ENCODE data around the gene KRTAP2-1. TPM values are rescaled to one million over a fixed set of nuclear protein-coding genes. Genes with fewer than 3 reads are reported as not detected.
"Not testable (repeated sequence)": the region's sequence is repeated elsewhere in the genome, so short reads cannot be mapped to it uniquely, and the experiment has no call there.

The KRTAP2-1 gene
- total RNA-seq, 2 experiments from 2014 or later, result not detected

- H3K27me3 Mint-ChIP-seq (ENCODE audit: low read depth), result peaks cover 29% of the 10 kb centered on the region
- no peaks in the 10 kb centered on the region for H3K36me3 Mint-ChIP-seq (ENCODE audit: low read depth)
- no peak overlapping the region for H3K4me3 Mint-ChIP-seq
- CTCF ChIA-PET, result no interaction called here
- intact Hi-C loops (cut with micrococcal nuclease), result no loop called here
- H3K27ac Mint-ChIP-seq, result no peak overlapping the region
- peaks cover 3% of the 10 kb centered on the region for H3K9me3 Mint-ChIP-seq
- DNase-seq, result no peak
- peaks cover 4% of the 10 kb centered on the region for H3K4me1 Mint-ChIP-seq (ENCODE audit: low read depth)
Observed at GRCh38 chr17:41048441-41048840, 1.3 kb upstream of the KRTAP2-1 start.

GRCh38 chr17:41042953-41043352 lies 4.2 kb downstream of the KRTAP2-1 start:
- Mint-ChIP-seq H3K4me1 (ENCODE audit: low read depth) (peaks cover 4% of the 10 kb centered on the region), H3K4me3 (no peak overlapping the region), H3K36me3 (ENCODE audit: low read depth) (no peaks in the 10 kb centered on the region), H3K27ac (no peak overlapping the region), H3K9me3 (peaks cover 8% of the 10 kb centered on the region), H3K27me3 (ENCODE audit: low read depth) (peaks cover 18% of the 10 kb centered on the region)
- intact Hi-C loops (cut with micrococcal nuclease), result no loop called here
- DNase-seq, result no peak
- CTCF ChIA-PET, result no interaction called here

DNA sequence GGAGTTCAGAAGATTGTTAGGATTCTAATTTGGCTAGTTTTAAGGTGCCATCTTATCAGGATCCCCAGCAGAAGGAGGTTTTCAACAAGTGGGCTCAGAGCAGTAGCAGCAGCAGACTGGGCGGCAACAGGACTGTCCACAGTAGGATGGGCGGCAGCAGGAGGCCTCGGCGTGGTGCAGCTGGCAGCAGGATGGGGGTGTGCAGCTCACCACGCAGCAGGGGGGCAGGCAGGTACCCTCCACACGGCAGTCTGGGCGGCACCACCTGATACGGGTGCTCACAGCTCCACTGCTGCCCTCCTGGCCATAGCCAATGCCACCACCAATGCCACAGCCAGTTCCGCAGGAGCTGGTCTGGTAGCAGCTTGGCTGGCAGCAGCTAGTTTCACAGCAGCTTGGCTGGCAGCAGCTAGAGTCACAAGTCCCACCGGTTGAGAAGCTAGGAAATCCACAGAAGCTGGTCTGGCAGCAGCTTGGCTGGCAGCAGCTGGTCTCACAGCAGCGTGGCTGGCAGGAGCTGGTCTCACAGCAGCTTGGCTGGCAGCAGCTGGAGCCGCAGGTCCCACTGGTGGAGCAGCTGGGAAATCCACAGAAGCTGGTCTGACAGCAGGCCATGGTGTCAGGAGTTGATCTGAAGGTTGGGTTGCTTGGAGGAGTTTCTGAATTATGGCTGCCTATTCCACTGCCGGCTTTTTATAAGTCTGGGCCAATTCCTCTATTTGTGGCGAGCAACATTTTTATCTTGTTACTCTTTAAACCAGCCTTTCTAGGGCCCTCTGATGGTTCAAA lies 6.1 kb downstream of the KRTAP2-1 start, which contains the start of gene KRTAP1-1:
TSS of gene KRTAP1-1 (minus strand) at position 668 of the 789 bp plus-strand sequence. CDS start at position 615, 53 bp downstream.
- not testable (repeated sequence) for H3K36me3 Mint-ChIP-seq (ENCODE audit: low read depth); H3K4me1 Mint-ChIP-seq (ENCODE audit: low read depth)

DNA sequence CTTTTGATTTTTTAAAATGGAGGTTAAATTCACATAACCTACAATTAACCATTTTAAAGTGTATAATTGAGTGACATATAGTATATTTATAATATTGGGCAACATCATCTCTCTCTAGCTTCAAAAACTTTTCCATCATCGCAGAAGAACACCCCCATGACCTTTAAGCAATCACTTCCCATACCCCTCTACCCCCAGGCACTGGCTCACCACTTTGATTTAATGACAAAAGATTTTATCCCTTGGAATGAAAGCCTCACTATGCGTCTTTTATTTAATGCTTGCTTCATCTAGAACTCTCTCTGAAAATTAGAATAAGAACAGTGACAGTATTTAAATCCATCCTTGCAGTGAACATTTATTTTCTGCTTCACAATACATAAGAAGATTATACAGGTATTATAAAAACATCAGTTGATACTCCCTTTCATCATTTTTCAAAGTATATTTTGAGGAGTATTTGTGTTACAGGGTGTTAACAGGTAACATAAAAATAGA lies 9.2 kb downstream of the KRTAP2-1 start:
- CTCF ChIA-PET, result no interaction called here
- Mint-ChIP-seq H3K27ac (no peak overlapping the region), H3K36me3 (ENCODE audit: low read depth) (no peaks in the 10 kb centered on the region), H3K4me3 (no peak overlapping the region), H3K9me3 (peaks cover 2% of the 10 kb centered on the region), H3K4me1 (ENCODE audit: low read depth) (no peaks in the 10 kb centered on the region), H3K27me3 (ENCODE audit: low read depth) (no peaks in the 10 kb centered on the region)
- intact Hi-C loops (cut with micrococcal nuclease), result no loop called here
- DNase-seq, result no peak

More for the DNA sequence above, 6.1 kb downstream of the KRTAP2-1 start, which contains the start of gene KRTAP1-1:
- H3K27me3 Mint-ChIP-seq (ENCODE audit: low read depth); H3K4me3 Mint-ChIP-seq; H3K27ac Mint-ChIP-seq; CTCF ChIA-PET; H3K9me3 Mint-ChIP-seq; DNase-seq; intact Hi-C loops (cut with micrococcal nuclease): not testable (repeated sequence)

- DNase-seq; H3K4me3 Mint-ChIP-seq; H3K9me3 Mint-ChIP-seq; intact Hi-C loops (cut with micrococcal nuclease); H3K27ac Mint-ChIP-seq; H3K4me1 Mint-ChIP-seq (ENCODE audit: low read depth); H3K36me3 Mint-ChIP-seq (ENCODE audit: low read depth); H3K27me3 Mint-ChIP-seq (ENCODE audit: low read depth); CTCF ChIA-PET: not testable (repeated sequence)
Observed at GRCh38 chr17:41034346-41034935, 12.7 kb downstream of the KRTAP2-1 start, which contains the start of gene KRTAP1-3. KRTAP1-3 (minus strand) TSS chr17:41034874; CDS start chr17:41034821, 53 bp downstream.

DNA sequence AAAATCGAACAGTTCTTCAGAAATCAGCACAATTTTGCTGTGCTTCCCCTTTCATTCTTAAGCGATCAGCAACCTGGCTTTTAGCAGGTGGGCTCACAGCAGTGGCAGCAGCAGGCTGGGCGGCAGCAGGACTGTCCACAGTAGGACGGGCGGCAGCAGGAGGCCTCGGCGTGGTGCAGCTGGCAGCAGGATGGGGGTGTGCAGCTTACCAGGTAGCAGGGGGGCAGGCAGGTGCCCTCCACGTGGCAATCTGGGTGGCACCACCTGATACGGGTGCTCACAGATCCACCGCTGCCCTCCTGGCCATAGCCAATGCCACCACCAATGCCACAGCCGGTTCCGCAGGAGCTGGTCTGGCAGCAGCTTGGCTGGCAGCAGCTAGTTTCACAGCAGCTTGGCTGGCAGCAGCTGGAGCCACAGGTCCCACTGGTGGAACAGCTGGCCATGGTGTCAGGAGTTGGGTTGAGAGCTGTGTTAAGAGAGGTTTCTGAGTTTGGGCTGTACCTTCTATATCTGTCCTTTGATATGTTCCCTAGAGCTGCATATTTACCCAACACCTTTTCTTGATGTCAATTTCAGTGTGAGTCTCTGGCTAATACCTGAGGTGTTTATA lies 17.4 kb downstream of the KRTAP2-1 start, which contains the start of gene KRTAP1-4:
TSS of gene KRTAP1-4 (minus strand) at position 563 of the 613 bp plus-strand sequence. CDS start at position 446, 117 bp downstream.
- Mint-ChIP-seq H3K36me3 (ENCODE audit: low read depth) (no peaks in the 10 kb centered on the region), H3K9me3 (no peaks in the 10 kb centered on the region), H3K27ac (no peak within 1 kb of the TSS), H3K4me3 (no peak within 1 kb of the TSS), H3K4me1 (ENCODE audit: low read depth) (no peaks in the 10 kb centered on the region), H3K27me3 (ENCODE audit: low read depth) (peaks cover 6% of the 10 kb centered on the region)
- intact Hi-C loops (cut with micrococcal nuclease), result no loop called here
- CTCF ChIA-PET, result no interaction called here
- DNase-seq, result no peak

DNA sequence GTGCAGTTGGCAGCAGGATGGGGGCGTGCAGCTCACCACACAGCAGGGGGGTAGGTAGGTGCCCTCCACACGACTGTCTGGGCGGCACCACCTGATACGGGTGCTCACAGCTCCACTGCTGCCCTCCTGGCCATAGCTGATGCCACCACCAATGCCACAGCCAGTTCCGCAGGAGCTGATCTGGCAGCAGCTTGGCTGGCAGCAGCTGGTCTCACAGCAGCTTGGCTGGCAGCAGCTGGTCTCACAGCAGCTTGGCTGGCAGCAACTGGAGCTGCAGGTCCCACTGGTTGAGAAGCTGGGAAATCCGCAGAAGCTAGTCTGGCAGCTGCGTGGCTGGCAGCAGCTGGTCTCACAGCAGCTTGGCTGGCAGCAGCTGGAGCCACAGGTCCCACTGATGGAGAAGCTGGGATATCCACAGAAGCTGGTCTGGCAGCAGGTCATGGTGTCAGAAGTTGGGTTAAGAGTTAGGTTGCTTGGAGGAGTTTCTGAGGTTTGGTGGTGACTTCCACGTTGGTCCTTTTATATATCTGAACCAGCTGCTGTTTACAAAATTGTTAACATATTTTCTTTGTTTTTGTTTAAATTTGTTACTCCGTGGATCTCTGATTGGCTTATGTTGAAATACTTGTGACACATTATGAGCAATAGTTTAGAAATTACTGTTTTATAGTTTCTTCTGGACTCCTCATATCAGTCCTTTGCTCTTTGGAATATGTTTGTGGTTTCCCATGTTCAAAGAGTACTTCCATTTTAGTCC lies 20.2 kb downstream of the KRTAP2-1 start, which contains the start of gene KRTAP1-5:
TSS of gene KRTAP1-5 (minus strand) at position 494 of the 757 bp plus-strand sequence. CDS start at position 441, 53 bp downstream.
- CTCF ChIA-PET, result no interaction called here
- intact Hi-C loops (cut with micrococcal nuclease), result no loop called here
- peaks cover 8% of the 10 kb centered on the region for H3K27me3 Mint-ChIP-seq (ENCODE audit: low read depth)
- DNase-seq, result no peak
- H3K9me3 Mint-ChIP-seq, result no peaks in the 10 kb centered on the region
- no peaks in the 10 kb centered on the region for H3K4me1 Mint-ChIP-seq (ENCODE audit: low read depth)
- H3K27ac Mint-ChIP-seq, result no peak within 1 kb of the TSS
- no peak within 1 kb of the TSS for H3K4me3 Mint-ChIP-seq
- no peaks in the 10 kb centered on the region for H3K36me3 Mint-ChIP-seq (ENCODE audit: low read depth)

GRCh38 chr17:41024697-41025096 lies 22.4 kb downstream of the KRTAP2-1 start:
- peaks cover 5% of the 10 kb centered on the region for H3K27me3 Mint-ChIP-seq (ENCODE audit: low read depth)
- no peak overlapping the region for H3K4me3 Mint-ChIP-seq
- CTCF ChIA-PET, result no interaction called here
- H3K27ac Mint-ChIP-seq, result no peak overlapping the region
- H3K9me3 Mint-ChIP-seq, result no peaks in the 10 kb centered on the region
- H3K36me3 Mint-ChIP-seq (ENCODE audit: low read depth), result no peaks in the 10 kb centered on the region
- intact Hi-C loops (cut with micrococcal nuclease), result no loop called here
- no peak for DNase-seq
- H3K4me1 Mint-ChIP-seq (ENCODE audit: low read depth), result no peaks in the 10 kb centered on the region

DNA sequence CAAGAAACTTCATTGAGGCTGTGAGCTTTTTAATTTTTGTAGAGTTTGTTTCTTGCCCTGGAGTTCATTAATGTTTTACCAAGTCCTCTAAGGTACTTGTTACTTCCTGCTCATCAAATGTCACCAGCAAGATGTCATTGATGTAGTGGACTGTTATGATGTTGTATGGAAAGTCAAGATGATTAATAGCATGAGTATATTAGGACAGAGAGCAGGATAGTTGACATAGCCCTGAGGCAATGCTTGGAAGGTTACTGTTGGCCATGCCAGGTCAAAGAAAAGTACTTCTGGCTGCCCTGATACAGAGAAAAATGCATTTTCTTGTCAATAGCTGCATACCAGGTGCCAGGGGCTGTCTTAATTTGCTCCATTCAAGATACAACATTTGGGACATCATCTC lies 26.8 kb downstream of the KRTAP2-1 start:
- Mint-ChIP-seq H3K27ac (no peak overlapping the region), H3K36me3 (ENCODE audit: low read depth) (no peaks in the 10 kb centered on the region), H3K9me3 (no peaks in the 10 kb centered on the region), H3K4me1 (ENCODE audit: low read depth) (no peaks in the 10 kb centered on the region), H3K27me3 (ENCODE audit: low read depth) (peaks cover 2% of the 10 kb centered on the region), H3K4me3 (no peak overlapping the region)
- intact Hi-C loops (cut with micrococcal nuclease), result no loop called here
- CTCF ChIA-PET, result interaction anchor here (0.7 kb wide), 1 partner anchor 15 kb away, joined by 3 read pairs; no protein-coding TSS in a partner anchor
- no peak for DNase-seq

DNA sequence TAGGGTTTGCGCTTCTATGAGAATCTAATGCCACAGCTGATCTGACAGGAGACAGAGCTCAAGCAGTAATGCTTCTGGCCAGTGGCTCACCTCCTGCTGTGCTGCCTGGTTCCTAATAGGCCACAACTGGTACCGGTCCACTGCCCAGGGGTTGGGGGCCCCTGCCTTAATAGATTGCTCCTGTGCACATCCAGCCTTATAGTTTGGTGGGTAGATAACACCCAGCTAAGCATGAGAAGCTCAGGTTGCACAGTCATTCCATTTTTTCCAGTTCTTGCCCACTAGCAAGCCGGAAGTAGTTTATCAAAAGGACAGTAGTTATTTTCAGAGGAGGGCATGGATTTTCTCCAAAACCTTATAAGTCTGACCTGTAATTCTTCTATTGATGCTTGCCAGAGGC lies 27.7 kb downstream of the KRTAP2-1 start:
- no peaks in the 10 kb centered on the region for H3K4me1 Mint-ChIP-seq (ENCODE audit: low read depth)

DNA sequence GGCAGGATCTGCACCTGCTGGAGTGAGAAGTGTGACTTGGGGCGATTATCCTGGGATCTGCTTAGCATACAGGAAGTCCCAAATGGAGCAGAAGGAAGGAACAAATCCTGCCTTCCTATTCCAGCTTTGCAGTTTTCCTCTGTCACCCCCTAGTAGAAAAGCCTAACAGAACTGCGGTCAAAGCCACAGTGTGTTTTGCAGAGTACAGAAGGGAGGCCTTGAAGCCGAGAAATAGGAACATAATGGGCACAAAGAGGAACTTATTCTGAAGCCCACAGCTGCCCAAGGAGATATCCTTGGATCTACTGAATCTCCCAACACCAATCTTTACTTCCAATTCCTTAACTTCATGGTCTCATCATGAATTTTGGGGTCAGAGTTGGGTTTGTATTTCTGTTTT lies 28.6 kb downstream of the KRTAP2-1 start:
- CTCF ChIA-PET, result no interaction called here
- H3K4me3 Mint-ChIP-seq, result no peak overlapping the region
- no peak for DNase-seq
- H3K36me3 Mint-ChIP-seq (ENCODE audit: low read depth), result no peaks in the 10 kb centered on the region
- peaks cover 2% of the 10 kb centered on the region for H3K27me3 Mint-ChIP-seq (ENCODE audit: low read depth)
- intact Hi-C loops (cut with micrococcal nuclease), result no loop called here
- H3K4me1 Mint-ChIP-seq (ENCODE audit: low read depth), result no peaks in the 10 kb centered on the region
- no peaks in the 10 kb centered on the region for H3K9me3 Mint-ChIP-seq
- no peak overlapping the region for H3K27ac Mint-ChIP-seq

More for the DNA sequence above, 27.7 kb downstream of the KRTAP2-1 start:
- H3K9me3 Mint-ChIP-seq, result no peaks in the 10 kb centered on the region
- intact Hi-C loops (cut with micrococcal nuclease), result no loop called here
- CTCF ChIA-PET, result interaction anchor here (0.6 to 0.7 kb wide), 3 partner anchors 14 to 413 kb away, joined by 3 to 4 read pairs (median 4); no protein-coding TSS in a partner anchor
- DNase-seq, result no peak
- H3K4me3 Mint-ChIP-seq, result no peak overlapping the region
- H3K27me3 Mint-ChIP-seq (ENCODE audit: low read depth), result peaks cover 2% of the 10 kb centered on the region
- H3K27ac Mint-ChIP-seq, result no peak overlapping the region
- H3K36me3 Mint-ChIP-seq (ENCODE audit: low read depth), result no peaks in the 10 kb centered on the region
